NCI-H524 treated with DMSO at 0.1 percent for 48 hours (cell line): Measurements from ENCODE around the gene ETHE1.
"Not testable (repeated sequence)": the region's sequence is repeated elsewhere in the genome, so short reads cannot be mapped to it uniquely, and the experiment has no call there.

ENCODE experiments used
- DNase-seq: peaks from one replicate; lab custom pipeline; 2025; lab: John Stamatoyannopoulos, UW

ETHE1 gene

GRCh38 chr19:43551399-43552197, 24.6 kb upstream of the ETHE1 start:
- no peak for DNase-seq

GRCh38 chr19:43548706-43549105, 21.7 kb upstream of the ETHE1 start:
- DNase-seq: no peak

DNA sequence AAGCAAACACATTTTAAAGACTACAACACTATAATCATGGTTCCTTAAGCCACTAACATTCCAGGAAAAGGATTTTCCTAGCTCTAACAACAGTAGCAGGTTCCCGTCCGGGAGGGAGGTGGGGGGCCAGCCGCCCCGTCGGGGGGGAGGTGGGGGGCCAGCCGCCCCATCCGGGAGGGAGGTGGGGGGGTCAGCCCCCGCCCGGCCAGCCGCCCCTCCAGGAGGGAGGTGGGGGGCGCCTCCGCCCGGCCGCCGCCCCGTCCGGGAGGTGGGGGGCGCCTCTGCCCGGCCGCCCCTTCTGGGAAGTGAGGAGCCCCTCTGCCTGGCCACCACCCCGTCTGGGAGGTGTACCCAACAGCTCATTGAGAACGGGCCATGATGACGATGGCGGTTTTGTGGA, 20.9 kb upstream of the ETHE1 start:
- not testable (repeated sequence) for DNase-seq

DNA sequence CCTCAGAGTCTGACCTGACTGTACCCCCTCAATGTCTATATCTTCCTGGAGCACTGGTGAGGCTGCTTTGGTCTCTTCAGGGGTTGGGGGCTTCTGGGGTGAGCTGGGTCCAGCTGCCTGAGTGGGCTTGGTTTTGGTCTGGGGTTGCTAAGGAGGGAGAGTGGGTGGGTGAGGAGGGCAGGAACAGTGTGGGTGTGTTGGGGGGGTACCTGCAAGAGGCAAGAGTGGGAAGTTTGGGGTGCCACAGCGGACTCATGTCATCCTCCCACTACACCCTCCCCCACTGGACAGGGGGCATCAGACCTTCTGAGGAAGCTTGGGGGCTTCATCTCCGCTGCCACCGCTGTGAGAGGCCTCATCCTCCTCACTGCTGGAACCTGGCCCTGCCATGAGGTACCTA, 19.6 kb upstream of the ETHE1 start:
- no peak for DNase-seq

GRCh38 chr19:43545981-43546380, 19.0 kb upstream of the ETHE1 start:
- no peak for DNase-seq

- DNase-seq: no peak
These were observed 18.3 kb upstream of the ETHE1 start for GRCh38 chr19:43545276-43545675.

DNA sequence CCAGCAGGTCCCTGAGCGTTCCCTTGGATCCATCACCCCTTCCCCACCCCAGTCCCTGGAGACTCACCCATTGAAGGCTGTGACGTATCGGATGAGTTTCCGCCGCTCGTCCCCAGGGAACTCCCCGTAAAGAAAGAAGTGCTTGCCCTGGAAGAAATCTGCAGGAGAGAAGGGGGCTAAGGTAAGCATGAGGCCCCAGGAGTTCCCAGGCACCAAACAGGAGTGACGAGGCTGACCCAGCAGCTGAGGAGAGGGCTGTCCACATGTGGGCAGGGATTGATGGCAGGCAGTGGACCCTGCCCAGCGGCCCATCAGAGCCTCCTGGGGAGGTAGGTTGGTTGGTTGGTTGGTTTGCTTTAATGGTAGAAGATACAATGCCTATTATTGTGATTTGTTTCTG, 17.1 kb upstream of the ETHE1 start:
- DNase-seq: no peak

DNA sequence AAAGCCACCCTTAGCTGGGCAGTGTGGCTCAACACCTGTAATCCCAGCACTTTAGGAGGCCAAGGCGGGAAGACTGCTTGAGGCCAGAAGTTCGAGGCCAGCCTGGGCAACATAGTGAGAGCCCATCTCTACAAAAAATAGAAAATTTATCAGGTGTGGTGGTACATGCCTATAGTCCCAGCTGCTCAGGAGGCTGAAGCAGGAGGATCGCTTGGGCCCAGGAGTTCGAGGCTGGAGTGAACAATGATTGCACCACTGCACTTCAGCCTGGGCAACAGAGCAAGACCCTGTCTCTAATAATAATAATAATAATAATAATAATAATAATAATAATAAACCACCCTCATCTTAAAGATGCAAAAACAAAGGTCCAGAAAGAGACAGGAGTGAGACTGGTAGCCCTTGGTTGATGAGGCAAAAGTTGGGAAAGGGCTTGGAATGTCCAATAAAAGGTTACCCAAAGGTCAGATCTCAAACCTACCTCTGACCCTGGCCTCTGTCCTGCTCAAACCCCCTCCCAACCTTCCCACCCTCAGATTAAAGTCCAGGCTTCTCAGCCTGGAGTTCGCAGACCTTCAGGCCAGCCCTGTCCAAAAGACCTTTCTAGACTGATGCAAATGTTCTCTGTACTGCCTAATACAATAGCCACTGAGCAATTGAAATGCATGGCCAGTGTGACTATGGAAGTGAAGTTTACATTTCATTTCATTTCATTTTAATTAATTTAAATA, 15.1 kb upstream of the ETHE1 start:
- no peak for DNase-seq

DNA sequence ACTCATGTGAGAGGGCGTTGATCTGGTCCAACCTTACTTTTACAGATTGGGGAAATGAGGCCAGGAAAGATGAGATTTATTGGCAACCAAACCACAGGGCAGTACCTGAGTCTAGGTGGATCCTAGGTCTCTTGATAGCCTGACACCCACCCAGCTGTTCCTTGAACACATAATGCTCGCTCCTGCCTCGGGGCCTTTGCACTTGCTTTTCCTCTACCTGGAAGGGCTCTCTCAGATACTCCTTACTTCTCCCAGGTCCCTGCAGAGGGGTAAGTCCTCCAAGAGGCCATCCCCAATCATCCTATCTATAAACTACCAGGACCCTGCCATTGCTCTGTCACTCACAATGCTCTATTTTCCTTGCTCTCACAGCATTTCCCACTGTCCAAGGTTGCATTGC, 13.4 kb upstream of the ETHE1 start:
- no peak for DNase-seq

- no peak for DNase-seq
These were observed 11.9 kb upstream of the ETHE1 start for GRCh38 chr19:43538922-43539321.

GRCh38 chr19:43534816-43535761, 8.1 kb upstream of the ETHE1 start:
- DNase-seq: no peak

DNA sequence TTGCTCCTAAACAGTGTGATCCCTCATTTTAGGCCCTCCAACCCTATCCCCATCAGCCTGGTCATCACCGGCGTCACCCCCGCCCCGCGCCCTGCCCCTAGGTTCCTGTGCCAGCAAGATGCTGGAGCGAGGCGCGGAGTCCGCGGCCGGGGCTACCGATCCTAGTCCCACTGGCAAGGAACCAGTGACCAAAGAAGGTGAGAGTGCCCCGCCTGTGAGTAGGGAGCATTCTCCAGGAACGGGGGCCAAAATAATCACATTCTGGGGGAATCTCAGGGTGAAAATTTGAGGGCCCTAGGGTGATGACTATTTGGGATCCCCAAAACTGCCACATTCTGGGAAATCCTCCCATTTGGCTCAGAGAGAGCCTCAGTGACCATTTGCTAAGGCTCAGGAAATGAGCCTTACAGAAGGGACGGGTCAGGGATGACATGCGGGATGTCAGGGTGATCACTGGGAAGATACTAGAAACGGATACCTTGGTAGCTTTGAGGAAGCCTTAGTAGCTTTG, 7.4 kb upstream of the ETHE1 start:
- DNase-seq: no peak

DNA sequence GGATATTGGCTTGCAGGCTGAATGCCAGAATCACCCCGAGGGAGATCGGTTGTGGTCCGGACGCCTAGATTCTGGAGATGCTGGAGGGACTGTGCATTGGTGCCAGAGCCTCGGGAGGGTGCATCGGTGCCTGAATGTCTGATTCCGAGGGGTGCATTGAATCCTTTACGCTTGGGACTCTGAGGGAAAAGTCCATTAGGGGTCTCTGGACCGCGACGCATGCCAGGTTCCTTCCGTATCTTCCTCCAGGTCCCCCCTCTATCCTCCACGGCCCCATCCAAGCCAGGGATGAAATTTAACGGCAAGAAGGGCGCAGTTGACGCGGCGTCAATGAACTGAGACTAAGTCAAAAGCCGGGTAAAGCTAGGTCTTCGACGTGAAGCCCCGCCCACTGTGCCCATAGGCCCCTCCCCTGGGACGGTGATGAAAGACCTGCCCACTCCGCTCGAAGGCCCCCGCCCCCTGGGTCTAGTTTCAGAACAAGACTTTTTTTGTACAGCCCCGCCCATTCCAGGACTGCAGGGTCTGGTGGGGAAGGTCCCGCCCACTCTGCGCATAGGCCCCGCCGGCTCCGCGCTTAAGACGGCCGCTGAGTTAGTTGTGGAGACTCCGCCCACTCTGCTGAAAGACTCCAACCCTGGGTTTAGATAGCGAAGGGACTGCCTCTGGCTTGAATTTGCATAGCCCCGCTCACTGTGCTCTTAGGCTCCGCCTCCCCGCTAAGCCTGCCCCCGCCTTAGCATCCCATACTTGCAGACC, 6.7 kb upstream of the ETHE1 start:
- peak; percentile 18 for DNase-seq

- DNase-seq: no peak
These were observed 6.1 kb upstream of the ETHE1 start, which contains the start of gene ZNF575 for GRCh38 chr19:43532962-43533545. Gene ZNF575, plus strand, starts transcription at chr19:43533188. Its CDS starts 1,235 bp downstream, at chr19:43534423.

GRCh38 chr19:43532571-43532961, 5.6 kb upstream of the ETHE1 start:
- no peak for DNase-seq

- DNase-seq: no peak
These were observed 1.0 kb upstream of the ETHE1 start for GRCh38 chr19:43527860-43528622.

DNA sequence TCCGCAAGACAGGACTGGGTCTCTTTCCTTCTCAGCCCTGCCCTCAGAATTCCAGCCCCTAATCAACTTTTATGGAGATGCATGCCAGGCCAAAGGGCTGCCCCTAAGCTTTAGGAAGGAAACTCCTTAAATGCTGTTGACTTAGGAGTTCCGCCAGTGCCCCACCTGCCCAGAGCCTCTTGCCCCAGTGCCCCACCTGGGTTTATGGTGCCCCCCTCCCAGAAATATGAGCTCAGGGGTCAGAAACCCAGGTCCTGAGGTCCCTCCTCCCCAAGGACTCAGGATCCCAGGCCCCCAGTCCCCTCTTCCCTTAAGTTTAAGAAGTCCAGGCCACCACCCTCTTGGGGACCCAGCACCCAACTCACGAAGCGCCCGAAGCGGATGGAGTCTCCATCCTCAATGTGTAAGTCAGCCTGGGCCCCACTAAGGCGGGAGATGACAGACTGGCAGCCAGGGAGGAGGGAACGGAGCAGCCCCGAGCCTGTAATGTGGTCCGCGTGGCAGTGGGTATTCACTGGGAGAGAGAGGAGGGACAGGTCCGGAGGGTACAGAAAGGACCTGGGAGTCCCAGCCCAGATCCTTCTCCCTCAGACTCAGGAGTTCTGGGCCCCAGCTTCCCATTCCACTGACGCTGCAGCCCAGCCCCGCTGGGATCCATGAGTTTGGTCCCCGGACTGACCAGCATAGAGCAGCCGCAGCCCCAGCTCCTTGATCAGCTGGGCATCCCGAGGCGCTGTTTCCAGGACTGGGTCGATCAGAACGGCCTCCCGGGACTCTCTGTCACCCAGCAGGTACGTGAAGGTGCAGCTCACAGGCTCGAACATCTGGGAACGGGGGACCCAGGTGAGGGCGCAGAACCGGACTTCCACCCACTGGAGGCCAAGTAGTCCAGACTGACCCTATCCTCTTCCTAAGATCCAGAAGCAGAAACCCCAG, 897 bp downstream of the ETHE1 start:
- no peak for DNase-seq

DNA sequence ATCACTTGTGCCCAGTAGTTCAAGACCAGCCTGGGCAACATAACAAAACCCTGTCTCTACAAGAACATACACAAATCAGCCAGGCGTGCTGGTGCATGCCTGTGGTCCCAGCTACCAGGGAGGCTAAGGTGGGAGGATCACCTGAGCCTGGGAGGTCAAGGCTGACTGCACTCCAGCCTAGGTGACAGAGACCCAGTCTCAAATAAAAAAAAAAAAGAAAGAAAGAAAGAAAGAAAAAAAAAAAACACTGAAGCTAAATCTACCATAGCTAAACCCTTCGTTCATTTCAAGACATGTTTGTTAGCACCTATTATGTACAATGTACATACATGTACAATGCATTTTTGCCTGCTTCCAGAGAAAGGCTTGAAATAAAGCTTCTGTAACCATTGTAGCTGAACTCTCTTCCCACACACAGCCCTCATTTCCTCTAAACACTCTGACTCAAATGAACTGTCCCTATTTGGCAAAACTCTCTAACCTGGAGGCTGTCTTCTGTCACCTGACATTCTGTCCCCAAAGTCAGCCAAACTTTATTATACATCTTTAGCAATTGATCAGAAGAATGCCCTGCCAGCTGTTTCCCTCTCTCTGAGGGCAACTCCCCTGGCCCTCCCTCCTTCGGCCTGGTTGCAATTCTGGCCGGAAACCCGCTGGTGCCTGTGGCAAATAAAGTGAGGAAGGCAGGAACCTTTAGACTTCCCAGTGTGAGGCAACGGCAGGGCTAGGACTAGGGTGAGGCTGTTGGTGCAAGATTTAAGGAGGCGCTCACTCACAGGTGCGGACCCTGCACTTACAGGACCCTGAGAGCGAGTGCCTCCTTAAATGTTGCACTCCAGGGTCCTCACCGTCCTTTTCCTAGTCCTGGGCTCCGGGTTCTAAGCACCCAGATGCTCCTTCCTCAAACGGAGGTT, 1.8 kb downstream of the ETHE1 start:
- no peak for DNase-seq
